Measurements from ENCODE around the gene MIAT. TPM values are rescaled to one million over a fixed set of nuclear protein-coding genes. Genes with fewer than 3 reads are reported as not detected.
A peak's percentile ranks its signal among the peaks of the same experiment; 100 is the strongest.

Gene MIAT
- total RNA-seq (10 to 100 TPM in 1 of 5 donors, 1 to 10 TPM in 2, under 1 TPM in 2; under 0.01 to 29.8 (median 1.9) TPM), polyA plus RNA-seq (under 1 TPM; 0.12 to 0.38 (median 0.15) TPM)
- long read RNA-seq, donor 1, partial matches to known transcripts, result 0 of 1 reads
- long read RNA-seq, donor 1, other reads (novel, unspliced or antisense), result 0 of 1 reads
- long read RNA-seq, donor 2, full-length matches to known transcripts, result 1 of 1 reads
- long read RNA-seq, donor 2, partial matches to known transcripts, result 0 of 1 reads
- long read RNA-seq, donor 2, other reads (novel, unspliced or antisense), result 0 of 1 reads
- long read RNA-seq, donor 3, result 0 reads
- long read RNA-seq, donor 4, result 0 reads
- long read RNA-seq, donor 5, full-length matches to known transcripts, result 1 of 1 reads
- long read RNA-seq, donor 5, partial matches to known transcripts, result 0 of 1 reads
- long read RNA-seq, donor 5, other reads (novel, unspliced or antisense), result 0 of 1 reads
- long read RNA-seq, donor 6, result 0 reads
- long read RNA-seq, donor 7, result 0 reads
- long read RNA-seq, donor 8, partial matches to known transcripts, result 10 of 10 reads
- long read RNA-seq, donor 8, other reads (novel, unspliced or antisense), result 0 of 10 reads
- long read RNA-seq, donor 9, result 0 reads
- long read RNA-seq, donor 10, result 0 reads

DNA sequence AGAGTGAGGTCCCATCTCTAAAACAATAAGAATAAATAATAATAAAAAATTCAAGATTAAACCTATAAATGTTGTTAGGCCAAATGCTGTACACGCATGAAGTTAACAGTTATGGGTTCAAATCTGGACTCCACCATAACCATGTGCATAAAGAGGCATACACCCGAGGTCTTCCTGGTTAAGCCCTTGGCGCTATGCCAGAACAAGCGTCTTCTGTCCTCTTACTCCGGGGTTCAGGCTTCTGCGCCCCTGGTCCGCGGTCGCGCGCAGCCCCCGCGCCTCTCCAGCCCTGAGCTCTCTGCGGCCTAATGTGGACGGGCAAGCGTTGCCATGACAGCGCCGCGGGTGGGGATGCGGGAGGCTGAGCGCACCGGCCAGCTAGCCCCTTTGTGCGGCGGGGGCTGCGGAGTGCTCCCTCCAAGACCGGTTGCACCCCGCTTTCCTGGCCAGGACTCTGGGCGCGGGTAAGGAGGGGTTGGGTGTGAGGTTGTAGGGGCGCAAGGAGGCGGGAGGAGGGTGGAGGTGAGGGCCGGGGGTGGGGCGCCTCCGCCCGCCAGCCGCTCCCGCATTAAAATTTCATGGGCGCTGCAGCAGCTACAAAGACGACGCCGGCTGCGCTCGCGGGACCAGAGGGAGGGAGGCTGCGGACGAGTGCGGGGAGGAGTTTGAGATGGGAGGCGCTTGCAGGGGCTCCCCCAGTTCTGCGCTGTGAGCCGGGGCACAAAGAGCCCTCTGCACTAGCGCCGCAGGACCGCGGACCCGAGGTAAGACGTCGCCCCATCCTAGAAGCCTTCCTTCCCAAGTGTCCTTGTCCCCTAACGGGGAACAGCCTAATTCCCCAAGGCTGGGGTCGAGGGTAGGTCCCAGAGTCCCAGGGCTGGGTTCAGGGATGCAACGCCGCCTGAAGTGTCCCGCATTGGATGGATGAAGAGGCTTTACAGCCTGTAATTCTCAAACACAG, at the start of gene MIAT:
MIAT (plus strand) TSS at position 698 of the 961 bp plus-strand sequence.
- intact Hi-C loops (cut with DNase I; ENCODE audit: low total_unique reads), result no loop called here
- H3K4me3 ChIP-seq, result peak within 1 kb of the TSS; percentile 26 to 43 (median 33)
- DNase-seq, result peak; percentile 40 to 66
- no peak for TF ChIP-seq POLR2A (IDR thresholded peaks at IDR 0.05)
- no peak for TF ChIP-seq POLR2AphosphoS5 (IDR thresholded peaks at IDR 0.05)
- no peak for TF ChIP-seq EP300 (IDR thresholded peaks at IDR 0.05)
- TF ChIP-seq, protein P1, sequence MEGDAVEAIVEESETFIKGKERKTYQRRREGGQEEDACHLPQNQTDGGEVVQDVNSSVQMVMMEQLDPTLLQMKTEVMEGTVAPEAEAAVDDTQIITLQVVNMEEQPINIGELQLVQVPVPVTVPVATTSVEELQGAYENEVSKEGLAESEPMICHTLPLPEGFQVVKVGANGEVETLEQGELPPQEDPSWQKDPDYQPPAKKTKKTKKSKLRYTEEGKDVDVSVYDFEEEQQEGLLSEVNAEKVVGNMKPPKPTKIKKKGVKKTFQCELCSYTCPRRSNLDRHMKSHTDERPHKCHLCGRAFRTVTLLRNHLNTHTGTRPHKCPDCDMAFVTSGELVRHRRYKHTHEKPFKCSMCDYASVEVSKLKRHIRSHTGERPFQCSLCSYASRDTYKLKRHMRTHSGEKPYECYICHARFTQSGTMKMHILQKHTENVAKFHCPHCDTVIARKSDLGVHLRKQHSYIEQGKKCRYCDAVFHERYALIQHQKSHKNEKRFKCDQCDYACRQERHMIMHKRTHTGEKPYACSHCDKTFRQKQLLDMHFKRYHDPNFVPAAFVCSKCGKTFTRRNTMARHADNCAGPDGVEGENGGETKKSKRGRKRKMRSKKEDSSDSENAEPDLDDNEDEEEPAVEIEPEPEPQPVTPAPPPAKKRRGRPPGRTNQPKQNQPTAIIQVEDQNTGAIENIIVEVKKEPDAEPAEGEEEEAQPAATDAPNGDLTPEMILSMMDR (IDR thresholded peaks at IDR 0.05), result no peak
- H3K9me3 ChIP-seq, result no peaks in the 10 kb centered on the region
- H3K36me3 ChIP-seq, result no peaks in the 10 kb centered on the region
- peak within 1 kb of the TSS in 1 of 5 donors; percentile 5 for H3K27ac ChIP-seq
- peaks cover 21 to 28% (median 24%) of the 10 kb centered on the region in 4 donors for H3K4me1 ChIP-seq
- WGBS, 5 donors, result 2 to 7% (median 3%) methylated on average over 27 to 62 of the region's 62 CpGs
- peaks cover 11 to 91% (median 45%) of the 10 kb centered on the region in 3 donors for H3K27me3 ChIP-seq

DNA sequence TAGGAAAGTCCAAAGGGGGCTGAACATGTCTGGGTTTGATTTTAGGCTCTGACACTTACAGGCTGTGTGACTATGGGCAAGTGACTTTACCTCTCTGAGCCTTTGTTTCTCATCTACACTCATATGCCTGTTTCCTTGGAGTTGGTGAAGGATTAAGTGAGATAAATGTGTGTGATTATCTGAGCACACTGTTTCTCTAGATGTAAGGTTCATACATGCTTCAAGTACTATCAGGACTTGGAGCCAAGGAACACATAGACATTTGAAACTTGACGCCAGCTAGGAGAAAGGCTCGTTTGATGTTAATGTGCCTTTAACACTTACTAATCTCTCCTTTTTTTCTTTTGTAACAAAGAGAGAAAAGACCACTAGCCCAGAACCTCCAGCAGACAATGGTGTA, 49.3 kb upstream of the MIAT start:
- Histone ChIP-seq H3K36me3 (no peaks in the 10 kb centered on the region), H3K4me3 (no peak overlapping the region), H3K4me1 (no peaks in the 10 kb centered on the region), H3K27me3 (peaks cover 0 to 10% (median 0%) of the 10 kb centered on the region in 3 donors), H3K27ac (no peak overlapping the region), H3K9me3 (no peaks in the 10 kb centered on the region)
- 18 to 35% (median 26%) methylated on average over 2 of the region's 2 CpGs for whole genome bisulfite sequencing, 5 donors
- no peak for DNase-seq
- intact Hi-C loops (cut with DNase I; ENCODE audit: low total_unique reads), result no loop called here
- TF ChIP-seq POLR2AphosphoS5 (IDR thresholded peaks at IDR 0.05) (no peak), EP300 (IDR thresholded peaks at IDR 0.05) (no peak), POLR2A (IDR thresholded peaks at IDR 0.05) (no peak)
- TF ChIP-seq, protein P1 (IDR thresholded peaks at IDR 0.05), result no peak

DNA sequence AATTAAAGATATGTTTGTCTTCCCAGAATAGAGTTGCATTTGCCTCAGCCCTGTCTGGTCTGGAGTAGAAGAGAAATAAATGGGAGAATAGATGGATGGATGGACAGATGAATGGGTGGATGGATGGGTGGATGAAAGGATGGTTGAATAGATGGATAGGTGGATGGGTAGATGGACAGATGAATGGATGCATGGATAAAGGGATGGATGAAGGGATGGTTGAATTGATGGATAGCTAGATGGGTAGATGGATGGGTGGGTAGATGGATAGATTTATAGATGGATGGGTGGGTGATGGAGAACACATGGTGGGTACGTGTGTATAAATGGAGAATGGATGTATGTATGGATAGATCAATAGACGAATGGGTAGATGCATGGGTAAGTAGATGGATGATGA, 48.1 kb upstream of the MIAT start:
- no peak for DNase-seq
- 78 to 93% (median 90%) methylated on average over 2 of the region's 2 CpGs for WGBS, 5 donors
- Histone ChIP-seq H3K27me3 (peaks cover 0 to 19% (median 0%) of the 10 kb centered on the region in 3 donors), H3K36me3 (no peaks in the 10 kb centered on the region), H3K4me3 (no peak overlapping the region), H3K27ac (no peak overlapping the region), H3K9me3 (no peaks in the 10 kb centered on the region), H3K4me1 (no peaks in the 10 kb centered on the region)
- TF ChIP-seq POLR2A (IDR thresholded peaks at IDR 0.05) (no peak), POLR2AphosphoS5 (IDR thresholded peaks at IDR 0.05) (no peak), EP300 (IDR thresholded peaks at IDR 0.05) (no peak)
- TF ChIP-seq, protein P1 (IDR thresholded peaks at IDR 0.05), result no peak
- intact Hi-C loops (cut with DNase I; ENCODE audit: low total_unique reads), result no loop called here
